DMS153 treated with DMSO at 0.1 percent for 48 hours (cell line): Measurements from ENCODE around the gene SERGEF.
A peak's percentile ranks its signal among the peaks of the same experiment; 100 is the strongest.

ENCODE experiments used
- DNase-seq: peaks from one replicate; lab custom pipeline; 2025; ENCODE audit not compliant: unreplicated experiment; lab: John Stamatoyannopoulos, UW

The SERGEF gene

DNA sequence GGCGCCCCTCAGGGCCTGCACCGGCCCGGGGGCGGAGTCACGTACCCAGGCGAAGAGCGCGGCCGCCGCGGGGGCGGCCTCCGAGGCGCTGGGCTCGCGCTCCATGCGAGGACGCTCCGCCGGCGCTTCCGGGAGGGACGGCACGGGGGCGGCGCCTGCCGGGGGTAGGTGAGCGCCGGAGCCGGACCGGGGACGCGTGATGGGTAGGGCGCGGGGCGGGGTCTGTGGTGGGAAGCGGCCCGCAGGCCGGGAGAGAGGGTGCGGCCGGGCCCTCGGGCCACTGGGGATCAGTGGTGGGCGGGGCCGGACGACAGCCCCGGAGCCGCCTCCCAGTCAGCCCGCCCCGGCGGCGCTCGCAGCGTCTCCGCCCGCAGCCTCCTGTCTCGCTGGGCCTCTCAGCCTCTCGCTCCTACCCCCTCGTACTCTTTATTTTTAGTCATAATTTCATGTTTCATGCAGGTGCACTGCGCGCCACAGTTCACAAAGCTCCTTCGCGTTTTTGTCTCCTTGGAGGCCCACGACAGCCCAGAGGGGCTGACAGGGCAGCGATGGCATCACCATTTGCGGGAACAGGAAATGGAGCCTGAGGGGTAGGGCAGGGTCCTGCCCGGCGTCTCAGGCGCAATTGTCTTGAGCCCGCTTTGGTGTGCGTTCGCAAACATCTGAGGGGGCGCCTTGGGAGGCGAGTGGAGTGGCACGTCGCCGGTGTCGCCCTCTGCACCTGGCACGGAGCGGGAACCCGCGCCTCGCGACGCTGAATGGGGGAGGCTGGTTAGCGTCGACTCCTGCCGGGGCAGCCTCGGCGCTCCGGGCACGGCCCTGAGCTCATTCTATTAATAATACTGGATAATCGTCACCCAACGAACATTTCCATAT is at the start of gene SERGEF:
TSS of gene SERGEF (minus strand) at position 142 of the 876 bp plus-strand sequence. CDS start at position 105, 37 bp downstream.
- DNase-seq: peak; percentile 86

DNA sequence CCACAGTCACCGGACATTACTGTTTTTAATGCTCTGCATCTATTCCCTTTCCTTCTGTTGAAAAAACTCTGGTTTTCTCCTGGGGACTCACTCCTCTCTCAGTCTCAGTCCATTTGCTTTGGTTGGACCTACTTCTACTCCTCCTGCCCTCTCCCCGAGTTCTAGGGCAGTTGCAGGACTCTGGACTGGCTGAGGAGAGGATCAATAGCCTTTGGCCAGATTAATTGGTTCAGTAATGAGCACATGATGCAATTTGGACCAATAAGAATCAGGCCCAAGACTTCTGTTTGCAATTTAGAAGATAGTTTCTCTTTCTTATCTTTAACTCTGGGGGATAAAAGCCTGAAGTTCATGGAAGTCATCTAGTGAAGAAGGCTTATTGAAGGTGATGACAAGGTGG is 48.5 kb upstream of the SERGEF start:
- DNase-seq: no peak

DNA sequence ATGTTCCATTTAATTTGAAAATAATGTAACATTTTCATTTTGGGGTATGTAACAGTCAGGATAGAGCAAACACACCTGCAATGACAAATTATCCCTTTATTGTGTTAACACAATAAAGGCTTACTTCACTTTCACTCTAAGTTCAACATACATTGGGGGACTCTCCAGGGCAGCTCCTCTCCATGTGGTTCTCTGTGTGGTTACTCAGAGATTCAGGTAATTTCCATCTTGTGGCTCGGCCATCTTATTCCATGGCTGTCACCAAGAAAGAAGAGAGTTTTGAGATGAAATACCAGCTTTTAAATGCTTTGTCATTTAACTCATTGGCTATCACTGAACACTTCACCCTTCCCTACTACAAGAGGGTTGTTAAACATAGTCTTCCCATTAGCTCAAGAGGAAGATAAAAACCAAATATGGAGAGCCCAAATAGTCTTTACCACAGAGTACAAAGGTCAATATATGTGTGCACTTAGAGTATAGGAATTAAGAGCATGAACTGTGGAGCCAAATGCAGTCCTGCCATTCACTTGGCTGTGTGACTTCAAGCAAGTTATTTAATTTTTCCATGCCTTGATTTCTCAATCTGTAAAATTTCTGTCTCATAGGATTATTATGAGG is 43.8 kb upstream of the SERGEF start:
- no peak for DNase-seq

DNA sequence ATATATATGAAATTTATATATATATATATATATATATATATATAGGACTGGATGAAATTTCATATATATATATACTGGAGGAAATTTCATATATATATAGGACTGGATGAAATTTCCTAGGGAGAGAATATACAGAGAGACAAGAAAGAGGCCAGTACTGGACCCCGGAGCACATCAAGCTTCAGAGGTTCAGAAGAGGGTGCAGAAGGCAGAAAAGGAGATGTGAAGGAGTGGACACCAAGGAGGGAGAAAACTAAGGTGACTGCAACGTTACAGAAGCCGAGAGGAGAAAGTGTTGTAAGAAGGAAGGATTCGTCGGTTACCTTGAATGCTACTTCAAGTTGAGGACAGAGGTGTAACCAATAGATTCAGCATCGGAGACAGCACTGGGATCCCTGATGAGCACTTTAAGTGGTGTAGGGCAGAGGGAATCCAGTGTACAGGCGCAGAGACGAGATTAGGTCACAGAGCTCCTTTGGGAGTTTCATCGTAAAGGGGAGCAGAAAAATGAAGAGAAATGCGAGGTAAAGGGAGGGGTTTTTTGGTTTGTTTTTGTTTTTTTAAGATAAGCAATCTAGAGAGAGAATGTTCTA is 41.8 kb upstream of the SERGEF start:
- no peak for DNase-seq

DNA sequence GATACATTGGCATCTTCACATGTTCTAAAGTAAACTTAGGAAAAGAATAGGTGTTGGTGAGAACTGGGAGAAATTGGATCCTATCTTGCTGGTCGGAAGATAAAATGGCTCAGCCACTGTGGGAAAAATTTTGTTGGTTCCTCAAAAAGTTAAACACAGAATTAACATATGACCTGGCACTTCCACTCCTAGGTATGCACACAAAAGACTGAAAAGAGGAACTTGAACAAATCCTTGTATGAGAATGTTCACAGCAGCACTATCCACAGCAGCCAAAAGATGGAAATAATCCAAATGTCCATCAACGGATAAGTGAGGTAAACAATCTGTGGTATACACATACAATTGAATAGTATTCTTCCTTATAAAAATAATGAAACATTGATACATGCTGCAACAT is 38.0 kb upstream of the SERGEF start:
- no peak for DNase-seq

DNA sequence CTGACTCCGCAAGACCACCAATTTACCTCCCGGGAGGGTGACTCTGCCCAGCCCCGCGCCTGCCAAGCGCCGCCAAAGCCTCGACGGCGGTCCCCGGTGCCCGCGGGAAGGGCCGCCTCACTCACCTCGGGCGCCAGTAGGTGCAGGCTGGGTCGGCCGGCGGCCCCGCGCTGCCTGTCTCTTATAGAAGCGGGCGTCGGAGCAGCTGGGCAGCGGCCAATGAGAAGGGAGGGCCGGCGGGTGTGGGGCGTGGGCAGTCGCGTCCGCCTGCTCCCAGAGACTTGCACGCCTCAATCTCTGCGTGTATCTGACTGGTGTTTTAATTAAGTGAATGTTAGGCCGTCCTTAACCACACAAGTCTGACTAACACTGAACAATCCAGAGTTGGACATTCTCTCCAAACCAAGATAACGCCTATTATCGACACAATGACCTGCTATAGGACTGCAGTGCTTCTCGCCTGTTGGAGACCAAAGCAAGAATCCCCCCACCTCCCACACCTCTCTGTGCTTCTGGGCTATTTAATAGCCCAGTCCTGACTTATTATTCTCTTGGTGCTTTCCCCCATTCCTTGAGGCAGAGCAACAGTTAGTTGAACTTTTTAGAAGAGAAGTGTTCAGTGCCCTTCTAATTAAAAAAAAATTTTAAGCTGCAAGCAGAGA is 33.4 kb upstream of the SERGEF start, which contains the start of gene TPH1:
TSS of gene TPH1 (minus strand) at position 154 of the 662 bp plus-strand sequence. CDS start 5,507 bp downstream, outside the sequence.
- DNase-seq: peak; percentile 63

DNA sequence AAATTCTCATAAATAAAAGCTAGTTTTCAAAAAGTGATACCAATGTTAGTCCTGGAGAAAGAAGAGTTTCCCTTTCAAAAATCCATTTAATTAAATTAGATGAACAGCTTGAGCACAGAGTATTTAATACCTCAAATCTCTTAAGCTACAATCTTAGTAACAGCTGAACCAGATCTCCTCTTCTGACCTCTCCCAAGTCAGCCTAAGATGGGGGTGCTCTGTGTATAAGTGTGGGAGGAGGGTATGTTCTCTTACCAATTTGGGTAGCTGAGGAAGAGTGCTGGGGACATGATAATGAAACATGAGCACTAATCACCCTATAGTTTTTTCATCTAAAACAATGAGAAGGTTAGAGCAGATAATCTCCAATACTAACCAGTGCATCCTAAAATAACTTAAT is 23.6 kb upstream of the SERGEF start:
- DNase-seq: no peak

DNA sequence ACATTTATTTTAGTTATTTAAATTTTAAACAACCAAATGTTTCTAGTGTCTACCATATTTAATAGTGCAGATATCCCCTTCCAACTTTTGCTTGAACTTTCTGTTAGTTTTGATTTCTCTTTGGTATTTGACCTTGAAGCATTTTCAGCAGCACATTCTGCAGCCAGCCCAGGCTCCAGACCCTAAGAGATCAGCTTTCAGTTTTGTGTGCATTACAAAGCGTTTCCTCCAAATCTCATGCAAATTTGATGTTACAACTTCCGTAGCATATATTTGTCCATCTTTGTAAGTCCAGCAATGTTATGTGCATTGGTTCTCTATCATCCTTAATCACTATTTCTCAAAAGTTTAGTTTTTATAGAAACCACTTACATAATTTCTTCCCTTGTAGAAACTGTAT is 14.6 kb upstream of the SERGEF start:
- no peak for DNase-seq

DNA sequence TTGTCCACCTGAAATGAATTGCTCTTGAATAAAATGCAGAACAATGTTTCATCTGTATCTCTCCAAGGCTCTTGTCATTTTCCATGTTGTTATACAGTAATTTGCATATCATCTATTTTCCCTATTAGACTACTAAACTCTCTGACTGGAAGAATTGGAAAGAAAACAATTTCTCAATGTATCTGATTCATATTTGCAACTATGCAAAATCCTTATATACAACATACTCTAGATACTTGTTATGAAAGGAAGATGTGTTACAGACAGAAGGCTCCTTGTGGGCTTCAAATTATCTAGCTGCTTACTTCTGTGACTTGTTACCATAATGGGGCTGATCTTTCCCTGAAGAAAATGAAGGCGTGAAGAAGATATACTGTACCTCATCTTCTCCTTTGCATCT is 9.6 kb upstream of the SERGEF start:
- no peak for DNase-seq

DNA sequence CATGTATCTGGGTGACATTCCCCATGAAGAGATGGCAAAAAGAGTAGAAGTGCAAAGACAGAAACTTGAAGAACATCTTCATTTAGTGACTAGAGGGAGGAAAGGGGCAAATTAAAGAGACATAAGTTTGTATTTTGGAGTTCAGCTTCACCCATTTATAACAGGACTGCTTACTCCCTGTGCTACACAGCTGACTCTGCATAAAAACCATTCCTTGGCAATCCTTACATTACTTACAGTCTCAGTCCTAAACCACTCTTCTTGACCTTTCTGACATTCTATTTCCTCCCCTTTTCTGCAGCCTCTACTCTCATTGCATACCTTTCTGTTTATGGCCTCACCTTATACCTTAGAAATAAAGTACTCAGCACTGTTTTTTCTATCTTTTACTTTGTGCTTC is 6.8 kb upstream of the SERGEF start:
- no peak for DNase-seq

DNA sequence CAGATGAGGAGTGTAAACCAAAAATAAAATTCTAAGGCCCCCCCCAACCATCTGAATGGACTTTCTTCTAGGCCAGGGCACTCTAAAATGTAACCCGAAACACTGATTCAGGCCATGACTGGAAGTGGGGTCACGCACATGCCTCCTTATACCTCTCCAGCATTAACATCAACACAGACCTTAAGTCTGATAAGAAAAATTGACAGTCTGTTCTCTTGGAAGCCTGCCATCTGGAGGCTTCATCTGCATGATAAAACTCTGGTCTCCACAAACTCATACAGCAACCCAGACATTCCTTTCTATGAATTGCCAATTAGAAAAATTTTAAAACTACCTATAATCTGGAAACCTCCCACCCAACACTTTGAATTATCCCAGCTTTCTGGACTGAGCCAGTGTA is 3.9 kb upstream of the SERGEF start:
- no peak for DNase-seq

DNA sequence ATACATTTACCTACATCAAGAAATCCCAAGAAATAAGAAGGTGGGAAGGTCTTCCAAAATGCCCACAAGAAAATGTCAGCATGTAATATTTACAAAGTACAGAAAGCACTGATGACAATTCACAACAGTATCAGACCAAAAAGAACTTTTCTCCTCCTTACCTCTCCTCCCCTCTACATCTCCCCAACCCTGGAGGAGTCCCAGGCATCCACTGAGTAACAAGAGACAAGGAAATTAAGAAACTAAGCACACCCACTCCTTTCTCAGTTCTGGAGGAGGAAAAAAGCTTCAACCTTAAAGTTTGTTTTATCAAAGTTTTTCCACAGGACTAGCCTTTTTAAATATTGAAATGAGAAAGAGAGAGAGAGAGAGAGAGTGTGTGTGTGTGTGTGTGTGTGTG is 2.0 kb upstream of the SERGEF start:
- no peak for DNase-seq

DNA sequence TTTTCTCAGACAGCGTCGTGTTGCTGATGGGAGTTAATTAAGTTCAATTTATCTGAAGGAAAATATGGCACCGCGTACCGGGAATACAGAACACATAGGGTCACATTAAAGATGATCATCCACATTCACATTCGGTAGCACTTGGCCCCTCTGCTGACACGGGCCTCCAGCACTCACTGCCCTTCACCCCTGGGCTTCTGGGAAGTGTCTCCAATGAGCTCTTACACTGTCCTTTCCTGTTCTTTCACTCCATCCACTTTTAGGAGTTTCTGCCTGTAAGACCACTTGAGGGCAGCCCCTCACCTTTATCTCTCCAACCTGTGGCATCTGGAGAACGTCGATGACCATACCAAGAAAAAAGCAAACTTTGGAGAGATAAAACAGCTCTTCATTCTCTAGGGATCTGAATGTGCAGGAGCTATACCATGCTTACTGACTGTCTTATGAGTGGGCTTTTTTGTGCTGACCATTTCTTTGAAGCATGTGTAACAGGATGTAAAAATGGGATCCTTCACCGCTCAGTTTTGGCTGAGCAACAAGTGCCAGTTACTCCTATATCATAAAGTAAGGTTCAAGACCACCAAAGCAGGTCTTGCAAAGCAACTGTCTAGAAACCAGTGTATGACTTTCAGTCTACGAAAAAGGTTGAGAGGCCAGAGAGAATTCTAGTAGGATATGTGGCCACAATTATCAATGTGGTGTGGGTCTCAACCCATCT is 1.1 kb upstream of the SERGEF start:
- DNase-seq: no peak

DNA sequence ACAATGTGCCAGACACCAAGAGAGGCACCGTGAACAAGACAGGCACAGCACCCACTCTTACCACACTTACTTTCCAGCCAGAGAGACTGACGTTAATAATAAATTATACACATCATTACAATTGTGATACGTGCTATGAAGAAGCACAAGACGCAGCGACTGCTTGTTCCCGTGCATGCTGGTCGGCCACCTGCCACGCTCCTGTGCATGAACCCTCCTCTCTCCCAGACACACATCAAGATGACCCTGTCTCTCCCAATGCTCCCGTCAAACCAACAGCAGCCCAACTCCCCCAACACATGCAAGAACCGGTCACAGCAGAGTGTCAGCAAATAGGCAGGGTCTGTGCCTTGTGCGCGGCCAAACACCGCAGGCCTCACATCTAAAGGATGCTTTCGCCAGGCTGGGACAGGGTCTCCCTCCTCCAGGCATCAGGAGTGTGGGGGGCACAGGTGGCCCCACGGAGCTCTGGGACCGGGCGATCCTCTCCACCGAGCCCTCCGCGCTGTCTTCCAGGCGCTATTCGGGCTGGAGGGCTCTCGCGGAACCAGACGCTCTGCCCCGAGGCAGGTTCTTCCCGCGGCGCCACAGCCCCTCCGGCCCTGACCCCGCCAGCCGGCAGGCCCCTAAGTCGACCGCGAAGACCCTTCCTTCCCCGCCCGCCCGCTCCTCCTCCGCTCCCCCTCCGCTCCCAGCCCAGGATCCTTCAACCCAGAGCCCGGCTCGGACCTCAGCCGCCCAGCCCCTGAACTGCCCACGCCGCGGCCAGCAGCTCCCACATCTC is 533 bp downstream of the SERGEF start:
- peak; percentile 13 for DNase-seq

DNA sequence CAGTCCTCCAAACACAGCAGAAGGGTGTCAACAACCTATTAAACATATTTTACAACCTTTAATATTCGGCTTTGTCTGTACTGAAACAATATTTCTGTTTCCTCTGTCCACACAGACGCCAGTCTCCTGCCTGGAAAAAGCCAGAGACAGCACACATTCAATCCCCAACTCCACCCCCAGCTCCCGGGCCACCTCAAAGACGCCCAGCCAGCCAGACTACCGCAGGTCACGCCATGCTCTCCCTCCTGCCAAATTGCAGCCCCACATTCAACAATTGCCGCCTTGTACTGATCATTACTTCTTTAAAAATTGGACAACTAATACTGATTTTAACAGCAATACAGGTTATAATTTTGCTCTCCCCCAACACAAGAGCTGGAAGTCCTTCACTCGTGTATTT is 1.2 kb downstream of the SERGEF start:
- DNase-seq: peak; percentile 43

DNA sequence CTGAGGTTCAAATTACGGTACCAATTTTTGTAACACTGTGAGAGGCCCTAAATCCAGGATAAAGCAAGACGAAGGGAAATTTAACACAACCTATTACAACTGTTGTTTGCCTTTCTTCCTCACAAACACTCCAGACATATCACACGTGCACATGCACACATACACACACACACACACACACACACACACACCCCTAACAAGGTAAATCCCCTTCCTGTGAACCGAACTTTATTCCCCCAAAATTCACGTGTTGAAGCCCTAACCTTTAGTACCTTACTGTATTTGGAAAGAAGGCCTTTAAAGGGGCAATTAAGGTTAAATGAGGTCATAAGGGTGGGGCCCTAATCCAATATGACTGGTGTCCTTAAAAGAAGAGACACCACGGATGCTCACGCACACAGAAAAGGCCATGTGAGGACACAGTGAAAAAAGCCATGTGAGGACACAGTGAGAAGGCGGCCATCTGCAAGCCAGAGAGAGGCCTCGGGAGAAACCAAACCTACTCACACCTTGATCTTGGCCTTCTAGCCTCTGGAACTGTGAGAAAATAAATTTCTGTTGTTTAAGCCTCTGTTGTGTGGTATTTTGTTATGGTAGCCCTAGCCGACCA is 1.8 kb downstream of the SERGEF start:
- no peak for DNase-seq

DNA sequence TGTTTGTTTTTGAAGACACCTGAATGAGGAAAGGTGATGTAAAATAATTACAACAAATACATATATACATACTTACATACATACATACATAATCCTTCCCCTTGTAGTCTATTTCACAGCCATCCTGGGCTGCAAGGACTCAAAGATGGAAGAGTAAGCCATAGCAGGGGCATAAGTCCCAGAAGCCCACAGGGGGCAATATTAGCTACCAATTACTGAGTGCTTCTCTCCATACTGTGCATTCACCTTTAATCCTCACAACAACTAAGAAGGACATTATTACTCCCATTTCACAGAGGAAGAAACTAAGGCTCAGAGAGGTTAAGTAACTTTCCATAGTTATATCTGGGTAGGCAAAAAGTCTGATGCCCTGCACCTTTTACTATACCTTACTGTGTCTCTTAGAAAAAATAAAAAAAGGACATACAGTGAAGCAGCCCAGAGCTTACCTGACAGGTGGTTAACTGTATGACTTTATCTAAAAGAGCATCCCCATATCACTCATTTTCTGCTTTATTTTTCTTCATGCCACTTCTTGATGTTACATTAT is 2.7 kb downstream of the SERGEF start:
- DNase-seq: no peak

DNA sequence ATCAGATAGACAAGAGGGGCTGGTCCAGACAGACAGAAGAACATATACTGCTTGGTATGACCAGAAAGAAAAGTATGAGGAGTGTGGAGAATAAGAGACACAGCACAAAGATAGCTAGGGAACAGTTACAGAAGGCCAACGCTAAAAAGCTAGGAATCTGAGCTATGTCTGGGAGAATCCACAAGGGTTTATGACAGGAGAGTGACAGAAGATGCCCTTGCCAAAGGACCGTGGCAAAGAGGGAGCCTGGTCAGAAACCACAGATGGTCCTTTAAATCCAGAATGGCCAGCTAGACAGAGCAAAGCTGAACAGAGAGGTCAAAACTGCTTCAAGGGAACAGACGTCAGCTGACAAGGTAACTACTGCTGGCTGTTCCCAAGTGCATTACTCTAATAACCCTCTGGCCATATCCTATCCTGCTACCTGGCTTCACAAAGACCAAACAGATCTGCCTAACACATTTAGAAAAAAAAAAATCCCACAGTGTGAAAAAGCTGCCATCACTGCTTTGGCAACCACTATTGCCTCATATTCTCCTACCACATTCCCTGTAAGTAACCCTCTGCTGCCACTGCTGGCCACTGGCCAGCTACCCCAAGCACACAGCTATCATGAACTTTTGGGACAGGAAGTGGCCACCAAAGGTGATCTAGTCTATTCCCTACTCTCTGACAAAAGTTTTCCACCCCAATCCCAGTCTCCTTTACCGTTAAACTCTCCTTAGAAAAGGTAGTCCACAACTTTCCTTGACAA is 7.3 kb downstream of the SERGEF start:
- no peak for DNase-seq

DNA sequence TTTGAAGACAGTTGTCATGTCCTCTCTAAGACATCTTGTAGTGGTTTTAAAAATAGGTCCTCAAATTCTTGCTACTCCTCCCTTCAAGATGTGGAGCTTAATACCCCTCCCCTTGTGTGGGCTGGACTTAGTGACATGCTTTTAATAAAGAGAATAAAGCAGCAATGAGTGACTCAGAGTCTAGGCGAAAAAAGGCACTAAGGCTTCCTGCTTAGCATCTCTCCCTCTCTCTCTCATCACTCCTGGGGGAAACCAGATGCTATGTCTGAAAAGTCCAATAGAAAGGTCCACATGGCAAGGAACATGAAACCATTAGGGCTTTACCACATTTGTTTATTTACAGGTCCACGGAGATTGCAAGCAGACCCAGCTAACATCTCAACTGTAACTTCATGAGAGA is 11.7 kb downstream of the SERGEF start:
- no peak for DNase-seq
